PFSK-1 (cell line): Measurements from ENCODE around the gene ABCC1.

Experiments
- POLR2AphosphoS5 ChIP-seq: IDR thresholded peaks from 2 replicates; pipeline ENCODE4 v1.6.1; 2012; ENCODE audit warnings: low read depth, mild to moderate bottlenecking, control low read depth, low read length, moderate library complexity
- REST ChIP-seq, 2 experiments: IDR thresholded peaks; 2 replicates each; pipeline versions ENCODE4 v1.6.1 to v1.8.0; 2011 to 2012; ENCODE audit warnings: low read depth in 2 of 2, low read length in 2 of 2, control low read depth in 1 of 2, inconsistent platforms in 1 of 2, mild to moderate bottlenecking in 1 of 2, moderate library complexity in 1 of 2; ENCODE audit not compliant: insufficient read depth in 1 of 2
- SIN3A ChIP-seq: IDR thresholded peaks from 2 replicates; pipeline ENCODE4 v1.6.1; 2012; ENCODE audit warnings: mild to moderate bottlenecking, low read length, moderate library complexity, borderline replicate concordance; ENCODE audit not compliant: insufficient read depth

GRCh38 chr16:16163109-16163508 is 213.7 kb downstream of the ABCC1 start:
- TF ChIP-seq REST (IDR thresholded peaks at IDR 0.05; ENCODE audit: insufficient read depth in 1 of 2, low read depth in 2 of 2, low read length in 2 of 2): no peak
- TF ChIP-seq POLR2AphosphoS5: no peak
- TF ChIP-seq SIN3A: no peak
